SH-SY5Y (cell line): ENCODE results near the gene SAMD4A.

Source experiments
- GATA2 ChIP-seq: IDR thresholded peaks from 2 replicates; pipeline ENCODE4 v1.6.1; 2011; ENCODE audit warnings: mild to moderate bottlenecking, low read depth, low read length
- GATA3 ChIP-seq: IDR thresholded peaks from 2 replicates; pipeline ENCODE4 v1.6.1; 2011; ENCODE audit warnings: low read depth, mild to moderate bottlenecking, low read length, moderate library complexity

DNA sequence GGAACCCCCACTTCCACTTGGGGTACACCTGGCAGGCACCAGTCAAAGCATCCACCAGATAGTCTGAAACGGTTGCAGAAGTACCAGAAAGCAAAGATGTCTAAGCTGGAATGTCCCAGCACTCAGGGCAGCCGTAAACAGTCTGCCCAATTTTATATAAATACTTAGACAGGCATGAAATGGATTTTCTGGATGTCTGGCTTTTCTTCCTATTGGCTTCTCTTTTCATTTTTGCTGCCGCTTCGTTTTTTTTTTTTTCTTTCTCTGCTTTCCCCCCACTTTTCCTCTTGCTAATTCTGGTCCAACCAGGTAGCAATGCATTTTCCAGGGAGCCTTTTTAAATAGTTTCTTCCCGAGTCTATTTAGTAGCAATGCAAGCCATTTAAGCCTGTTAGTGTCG is 168.0 kb downstream of the SAMD4A start:
- no peak for TF ChIP-seq GATA3
- no peak for TF ChIP-seq GATA2
